Omental fat pad (tissue), 4 donors: ENCODE results near the gene ADRA2B. TPM values are rescaled to one million over a fixed set of nuclear protein-coding genes. Genes with fewer than 3 reads are reported as not detected.

Experiments
- ATAC-seq: fragments of 150-250 bp; one replicate; pipeline ENCODE4 v1.9.1; 2016; ENCODE audit warnings: mild to moderate bottlenecking, moderate library complexity; ENCODE audit not compliant: low FRiP score
- DNase-seq: peaks from one replicate; pipeline ENCODE4 v3.0.0-alpha.2; 2019; ENCODE audit warnings: low spot score
- CTCF ChIP-seq, 3 donors: fragments of 450-650 bp; IDR thresholded peaks; one replicate each; pipeline ENCODE4 v1.5.1; 2016 to 2017; ENCODE audit warnings: antibody characterized with exemption in 3 of 3, mild to moderate bottlenecking in 3 of 3, moderate library complexity in 2 of 3
- total RNA-seq, 4 donors: library from RNA; depleted of rRNA; stranded (reverse); fragments of >200 nt; gene quantifications; one replicate each; pipeline ENCODE4 v1.1.0, GENCODE V29; 2016

Gene ADRA2B
- total RNA-seq, 4 donors from 2014 or later: 0.63 to 9.8 (median 2.6) TPM

GRCh38 chr2:96111257-96111640 lies 5.1 kb downstream of the ADRA2B start:
- ATAC-seq (no peak), DNase-seq (no peak)
- TF ChIP-seq CTCF (IDR thresholded peaks at IDR 0.05): no peak

DNA sequence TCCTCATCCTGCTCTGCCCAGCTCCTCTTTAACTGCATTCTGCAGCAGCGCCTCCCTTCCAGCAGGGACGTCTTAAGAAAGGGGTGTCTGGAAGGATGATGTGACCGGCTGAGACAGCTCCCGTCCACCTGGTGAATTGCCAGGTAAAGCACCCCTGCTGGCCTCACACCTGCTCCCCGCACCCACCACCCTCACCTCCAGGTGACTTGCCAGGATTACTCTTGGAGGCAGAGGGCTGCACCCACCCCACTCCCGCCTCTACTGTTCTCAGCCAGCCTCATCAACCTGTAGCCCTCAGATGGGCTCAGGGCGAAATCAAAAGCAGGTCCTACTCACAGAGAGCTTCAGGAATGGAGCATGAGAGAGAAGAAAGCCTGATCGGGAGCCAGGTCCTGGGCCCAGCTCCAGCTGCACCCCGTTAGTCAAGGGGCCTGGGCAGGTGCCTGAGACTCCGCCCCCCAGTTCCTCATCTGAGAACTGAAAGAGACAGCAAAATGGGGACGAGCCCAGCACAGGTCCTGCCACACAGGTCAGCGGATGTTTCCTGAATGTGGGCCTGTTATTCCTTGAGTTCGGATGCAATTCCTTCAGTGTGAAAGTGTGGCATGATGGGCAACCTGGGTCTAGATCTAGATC lies 5.6 kb downstream of the ADRA2B start:
- DNase-seq: no peak

GRCh38 chr2:96109931-96110511 lies 6.3 kb downstream of the ADRA2B start:
- ATAC-seq (no peak), DNase-seq (no peak)
- no peak for TF ChIP-seq CTCF (IDR thresholded peaks at IDR 0.05)

More for the DNA sequence above, 5.6 kb downstream of the ADRA2B start:
- no peak for ATAC-seq
- TF ChIP-seq CTCF (IDR thresholded peaks at IDR 0.05): no peak

- DNase-seq (no peak), ATAC-seq (no peak)
- peak in 1 of 3 donors; percentile 11 for TF ChIP-seq CTCF (IDR thresholded peaks at IDR 0.05)
These were observed 7.0 kb downstream of the ADRA2B start for GRCh38 chr2:96109361-96109680.

GRCh38 chr2:96108541-96109360 lies 7.6 kb downstream of the ADRA2B start:
- ATAC-seq: no peak
- no peak for DNase-seq
- no peak for TF ChIP-seq CTCF (IDR thresholded peaks at IDR 0.05)

DNA sequence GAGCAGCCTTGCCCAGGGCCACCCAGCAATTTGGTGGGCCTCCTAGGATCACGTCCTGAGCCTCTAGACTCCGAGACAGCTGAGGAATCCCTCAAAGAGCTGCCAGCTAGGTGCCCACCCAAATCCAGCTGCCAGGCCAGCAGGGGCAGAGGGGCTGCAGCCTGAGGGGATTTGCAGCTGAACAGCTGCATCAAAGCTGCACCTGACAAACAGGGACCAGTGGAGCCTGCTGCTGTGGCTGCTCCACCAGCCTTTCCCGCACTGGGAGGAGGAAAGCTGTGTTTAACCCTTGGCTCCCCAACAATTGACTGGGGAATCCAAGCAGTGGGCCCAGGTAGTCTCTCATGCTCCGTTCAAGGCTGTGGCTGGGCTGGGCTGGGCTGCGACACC lies 8.2 kb downstream of the ADRA2B start:
- DNase-seq: no peak
- no peak for TF ChIP-seq CTCF (IDR thresholded peaks at IDR 0.05)
- ATAC-seq: no peak
